Thyroid gland (tissue), 4 donors: ENCODE data around the gene MINDY4.

Experiments
- POLR2A ChIP-seq, 2 donors: fragments of 450-650 bp; IDR thresholded peaks; one replicate each; pipeline ENCODE4 v1.6.1; 2017; ENCODE audit warnings: antibody characterized with exemption in 2 of 2, mild to moderate bottlenecking in 2 of 2, moderate library complexity in 1 of 2
- TF ChIP-seq, protein P1 (sequence below), 6 experiments: fragments of 200-600 bp in 3 of 6; fragments of 450-650 bp in 3 of 6; sonication (generic) in 3 of 6; IDR thresholded peaks; one replicate each; pipeline ENCODE4 v1.5.1; 2016 to 2019; ENCODE audit warnings: antibody characterized with exemption in 6 of 6, mild to moderate bottlenecking in 2 of 6, inconsistent platforms in 1 of 6, moderate library complexity in 1 of 6

DNA sequence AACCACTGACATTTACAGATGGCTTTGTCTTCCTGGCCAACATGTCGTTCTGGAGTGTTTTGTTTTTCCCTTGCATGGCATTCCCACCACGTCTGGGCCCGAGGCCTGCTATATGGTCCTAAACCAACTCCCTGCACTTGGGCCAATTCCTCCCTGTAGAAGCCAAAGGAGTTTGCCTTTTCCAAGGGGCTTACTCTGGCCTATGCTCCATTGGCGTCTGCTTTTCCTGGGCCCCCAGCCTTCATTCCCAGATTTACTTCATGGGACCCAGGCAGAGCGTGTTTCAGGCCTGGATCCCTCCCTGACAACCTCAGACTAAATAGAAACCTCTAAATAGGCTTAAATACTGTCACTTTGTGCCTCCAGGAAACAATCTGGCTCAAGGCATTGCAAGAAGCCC is 60.7 kb downstream of the MINDY4 start:
- no peak for TF ChIP-seq POLR2A (IDR thresholded peaks at IDR 0.05)
- TF ChIP-seq, protein P1, sequence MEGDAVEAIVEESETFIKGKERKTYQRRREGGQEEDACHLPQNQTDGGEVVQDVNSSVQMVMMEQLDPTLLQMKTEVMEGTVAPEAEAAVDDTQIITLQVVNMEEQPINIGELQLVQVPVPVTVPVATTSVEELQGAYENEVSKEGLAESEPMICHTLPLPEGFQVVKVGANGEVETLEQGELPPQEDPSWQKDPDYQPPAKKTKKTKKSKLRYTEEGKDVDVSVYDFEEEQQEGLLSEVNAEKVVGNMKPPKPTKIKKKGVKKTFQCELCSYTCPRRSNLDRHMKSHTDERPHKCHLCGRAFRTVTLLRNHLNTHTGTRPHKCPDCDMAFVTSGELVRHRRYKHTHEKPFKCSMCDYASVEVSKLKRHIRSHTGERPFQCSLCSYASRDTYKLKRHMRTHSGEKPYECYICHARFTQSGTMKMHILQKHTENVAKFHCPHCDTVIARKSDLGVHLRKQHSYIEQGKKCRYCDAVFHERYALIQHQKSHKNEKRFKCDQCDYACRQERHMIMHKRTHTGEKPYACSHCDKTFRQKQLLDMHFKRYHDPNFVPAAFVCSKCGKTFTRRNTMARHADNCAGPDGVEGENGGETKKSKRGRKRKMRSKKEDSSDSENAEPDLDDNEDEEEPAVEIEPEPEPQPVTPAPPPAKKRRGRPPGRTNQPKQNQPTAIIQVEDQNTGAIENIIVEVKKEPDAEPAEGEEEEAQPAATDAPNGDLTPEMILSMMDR (IDR thresholded peaks at IDR 0.05), result no peak
